CD1c-positive myeloid dendritic cell (primary cell): ENCODE results near the gene SLC5A4.

Source experiments
- DNase-seq: peaks from one replicate; pipeline ENCODE4 v3.0.0-alpha.2; 2016; ENCODE audit errors: extremely low spot score

SLC5A4 gene

DNA sequence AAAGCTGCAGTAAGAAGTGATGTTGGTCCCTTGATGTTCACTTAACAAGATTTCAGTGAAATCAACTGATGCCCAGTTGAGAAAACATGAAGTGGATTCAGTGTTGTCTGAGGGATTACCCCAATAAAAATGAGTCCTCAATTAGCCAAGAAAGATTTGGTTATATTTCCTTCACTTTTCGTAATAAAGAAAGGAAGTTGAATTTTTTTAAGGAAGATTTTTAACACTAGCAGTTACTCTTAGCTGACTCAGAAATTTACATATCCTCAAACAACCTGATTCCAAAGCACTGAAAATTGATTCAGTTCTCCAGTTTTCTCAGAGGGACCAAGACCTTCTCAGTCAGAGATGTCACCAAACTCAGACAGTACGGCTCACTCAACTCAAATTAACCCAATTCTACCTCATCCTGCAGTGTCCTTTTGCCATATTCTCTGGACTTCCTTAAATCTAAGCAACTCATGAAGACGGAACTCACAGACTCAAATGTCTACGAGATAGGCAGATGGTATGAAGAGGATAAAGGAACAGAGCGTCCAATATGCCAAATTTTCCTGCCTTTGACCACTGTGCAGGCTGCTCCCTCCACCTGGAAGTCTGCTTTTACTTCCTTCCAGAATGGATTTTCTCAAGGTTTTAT lies 22.8 kb downstream of the SLC5A4 start:
- DNase-seq: peak; percentile 24

DNA sequence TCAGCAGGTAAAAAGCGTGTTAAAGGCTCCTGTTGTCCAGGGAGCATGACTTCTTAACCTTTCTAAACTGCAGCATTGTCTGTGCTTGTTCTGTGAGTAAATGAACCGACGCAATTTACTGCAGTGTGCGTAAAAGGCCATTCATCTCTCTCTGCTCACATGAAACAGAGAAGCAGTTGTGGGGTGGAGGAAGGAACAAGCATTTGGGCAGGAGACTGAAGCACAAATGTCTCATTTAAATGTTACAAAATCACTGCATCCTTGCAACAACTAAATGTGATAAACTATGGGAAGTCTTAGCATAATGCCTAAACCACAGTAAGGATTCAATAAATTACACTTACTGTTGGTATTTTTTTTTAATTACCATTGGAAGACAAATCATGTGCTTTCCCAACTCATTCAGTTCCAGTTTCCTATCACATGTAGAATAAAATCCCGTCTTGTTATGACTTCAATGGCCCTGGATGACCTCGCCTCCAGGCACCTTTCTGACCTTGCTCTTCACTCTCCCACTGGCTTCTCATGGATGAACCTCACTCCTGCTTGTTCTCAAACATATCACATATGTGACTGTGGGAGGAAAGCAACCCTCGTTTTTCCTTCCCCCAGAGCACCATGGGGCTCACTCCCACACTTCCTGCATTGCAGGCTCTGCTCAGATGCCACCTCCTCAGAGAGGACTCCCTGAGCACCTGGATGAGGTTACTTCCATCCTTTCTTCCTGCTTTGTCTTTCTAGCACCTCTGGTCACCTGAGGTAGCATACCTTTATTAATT lies 28.6 kb downstream of the SLC5A4 start:
- DNase-seq: peak; percentile 49

DNA sequence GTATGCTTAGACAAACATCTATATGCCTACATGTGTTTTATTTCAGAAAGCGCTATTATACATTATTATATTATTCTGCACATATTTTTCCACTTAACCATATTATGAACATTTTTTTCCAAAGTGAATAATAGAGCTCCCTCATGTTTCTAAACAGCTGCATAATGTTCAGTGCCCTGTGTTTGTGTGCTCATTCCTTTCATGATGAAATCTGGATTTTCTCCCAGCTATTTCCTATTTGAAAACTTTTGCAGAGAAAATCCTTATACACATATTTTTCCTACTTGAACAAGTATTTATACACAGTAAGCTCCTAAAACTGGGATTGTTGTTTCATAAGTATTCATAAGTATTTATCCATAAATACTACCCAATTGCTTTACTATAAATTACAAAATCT lies 32.2 kb downstream of the SLC5A4 start:
- DNase-seq: no peak

DNA sequence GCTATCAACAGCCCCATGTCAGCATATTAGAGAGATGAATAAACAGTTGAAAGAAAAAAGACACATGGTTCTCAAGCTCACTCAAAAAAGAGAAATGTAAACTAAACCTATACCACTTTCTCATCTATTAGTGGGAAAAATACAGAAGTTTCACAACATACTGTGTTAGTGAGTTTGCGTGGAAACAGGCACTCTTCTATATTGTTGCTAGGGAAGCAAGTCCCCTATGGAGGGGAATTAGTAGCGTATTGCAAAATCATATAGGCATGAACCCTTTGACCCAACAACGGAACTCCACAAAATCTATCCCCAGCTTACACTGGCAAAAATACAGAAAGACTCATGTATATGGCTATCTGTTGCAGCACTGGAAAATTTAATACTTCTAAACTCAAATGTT lies 36.1 kb downstream of the SLC5A4 start:
- peak; percentile 92 for DNase-seq

DNA sequence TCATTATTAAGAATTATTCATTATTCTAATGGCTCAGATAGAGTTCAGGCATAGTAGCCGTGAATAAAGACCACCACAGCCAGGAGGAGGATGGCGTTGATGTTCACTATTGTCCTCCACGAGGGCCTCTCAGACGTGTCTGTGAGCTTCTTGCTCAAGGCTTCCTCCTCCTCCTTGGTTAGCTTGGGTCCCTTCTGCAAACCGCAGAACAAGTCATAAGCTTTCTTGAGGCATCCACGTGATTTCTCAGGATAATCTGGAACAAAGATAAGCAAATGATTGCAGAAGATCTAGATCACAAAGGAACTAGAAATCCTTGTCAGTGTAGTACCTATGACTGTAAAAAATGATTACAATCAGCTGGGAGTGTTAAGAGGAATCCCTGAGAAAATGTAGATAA lies 36.7 kb downstream of the SLC5A4 start:
- DNase-seq: peak; percentile 90

DNA sequence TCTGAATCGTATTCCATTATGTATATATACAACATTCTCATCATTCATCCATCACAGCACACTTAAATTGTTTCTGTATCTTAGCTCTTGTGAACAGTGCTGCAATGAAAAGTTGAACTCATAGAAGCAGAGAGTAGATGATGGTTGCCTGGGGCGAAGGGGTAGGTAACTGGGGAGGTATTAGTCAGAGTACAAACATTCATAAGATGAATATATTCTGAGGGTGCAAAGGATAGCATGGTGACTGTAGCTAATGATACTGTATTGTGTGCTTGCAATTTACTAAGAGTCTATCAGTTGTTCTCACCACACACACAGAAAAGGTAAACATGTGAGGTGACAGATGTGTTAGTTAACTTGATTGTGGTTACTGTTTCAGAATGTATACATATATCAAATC lies 37.7 kb downstream of the SLC5A4 start:
- DNase-seq: no peak

DNA sequence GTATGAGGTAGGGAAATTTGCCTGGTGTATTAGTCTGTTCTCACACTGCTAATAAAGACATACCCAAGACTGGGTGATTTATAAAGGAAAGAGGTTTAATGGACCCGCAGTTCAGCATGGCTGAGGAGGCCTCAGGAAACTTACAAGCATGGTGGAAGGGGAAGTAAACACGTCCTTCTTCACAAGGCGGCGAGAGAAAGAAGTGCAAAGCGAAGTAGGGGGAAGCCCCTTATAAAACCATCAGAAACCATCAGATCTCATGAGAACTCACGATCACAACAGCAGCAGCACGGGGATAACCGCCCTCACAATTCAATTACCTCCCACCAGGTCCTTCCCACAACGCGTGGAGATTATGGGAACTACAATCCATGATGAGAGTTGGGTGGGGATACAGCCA lies 38.2 kb downstream of the SLC5A4 start:
- peak; percentile 19 for DNase-seq

DNA sequence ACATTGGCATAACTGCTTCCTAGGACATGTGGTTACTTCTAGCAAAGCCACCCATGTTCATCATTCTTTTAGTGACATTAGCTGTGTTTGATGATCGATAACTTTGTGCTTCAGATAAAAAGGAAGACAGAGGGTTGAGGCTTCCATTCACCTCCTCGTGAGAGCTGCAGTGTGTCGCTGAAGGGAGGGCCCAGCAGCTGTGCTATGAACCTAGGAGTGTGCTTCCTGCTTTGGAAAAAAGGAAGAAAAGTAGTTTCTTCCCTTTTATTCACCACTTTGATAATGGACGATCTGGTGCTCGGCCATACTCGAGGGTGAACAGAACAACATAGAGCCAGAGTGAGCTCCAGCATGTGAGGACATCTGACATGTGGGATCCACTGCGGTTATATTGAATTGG lies 44.1 kb downstream of the SLC5A4 start:
- DNase-seq: peak; percentile 33

DNA sequence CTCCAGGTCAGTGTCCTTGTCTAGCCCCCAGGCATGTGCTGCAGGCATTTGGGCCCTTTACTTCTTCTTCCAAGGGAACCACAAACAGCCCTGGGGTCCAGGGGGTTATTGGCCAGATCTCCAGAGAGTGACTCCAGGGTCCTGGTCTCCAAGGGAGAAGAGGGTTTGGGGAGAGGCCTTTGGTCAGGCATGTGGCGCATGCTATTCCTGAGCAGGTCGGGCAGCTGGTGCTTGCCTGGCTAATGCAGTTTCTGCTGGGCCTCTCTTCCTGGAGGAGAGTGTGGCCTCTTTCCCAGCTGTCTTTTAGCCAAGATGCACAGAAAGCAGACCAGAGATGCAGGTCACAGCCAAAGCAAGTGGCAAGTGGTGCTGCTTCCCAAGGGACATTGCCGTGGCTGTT lies 46.5 kb downstream of the SLC5A4 start:
- DNase-seq: no peak

DNA sequence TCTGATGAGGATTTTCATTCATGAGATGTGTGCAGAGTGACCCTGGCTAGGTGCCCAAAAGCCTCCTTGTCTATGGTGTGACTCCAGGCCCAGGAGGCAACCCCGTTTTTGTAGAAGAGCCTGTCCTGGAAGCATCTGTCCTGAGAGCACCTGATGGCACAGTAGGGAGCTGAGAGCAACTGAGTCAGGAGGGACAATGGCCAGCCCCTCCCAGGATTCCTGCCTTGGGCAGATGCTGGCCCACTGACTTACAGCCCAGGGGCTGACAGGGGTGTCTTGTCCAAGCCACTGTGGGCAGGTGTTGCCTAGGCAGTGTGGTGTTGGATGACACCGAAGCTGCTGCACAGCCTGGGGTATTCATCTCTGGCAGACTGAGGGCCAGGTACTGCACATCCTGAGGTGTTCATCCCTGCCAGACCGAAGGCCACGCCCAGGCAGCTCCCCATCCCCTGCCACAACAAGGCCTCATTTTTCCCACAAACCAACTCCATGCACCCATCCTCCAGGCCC lies 47.1 kb downstream of the SLC5A4 start:
- no peak for DNase-seq

DNA sequence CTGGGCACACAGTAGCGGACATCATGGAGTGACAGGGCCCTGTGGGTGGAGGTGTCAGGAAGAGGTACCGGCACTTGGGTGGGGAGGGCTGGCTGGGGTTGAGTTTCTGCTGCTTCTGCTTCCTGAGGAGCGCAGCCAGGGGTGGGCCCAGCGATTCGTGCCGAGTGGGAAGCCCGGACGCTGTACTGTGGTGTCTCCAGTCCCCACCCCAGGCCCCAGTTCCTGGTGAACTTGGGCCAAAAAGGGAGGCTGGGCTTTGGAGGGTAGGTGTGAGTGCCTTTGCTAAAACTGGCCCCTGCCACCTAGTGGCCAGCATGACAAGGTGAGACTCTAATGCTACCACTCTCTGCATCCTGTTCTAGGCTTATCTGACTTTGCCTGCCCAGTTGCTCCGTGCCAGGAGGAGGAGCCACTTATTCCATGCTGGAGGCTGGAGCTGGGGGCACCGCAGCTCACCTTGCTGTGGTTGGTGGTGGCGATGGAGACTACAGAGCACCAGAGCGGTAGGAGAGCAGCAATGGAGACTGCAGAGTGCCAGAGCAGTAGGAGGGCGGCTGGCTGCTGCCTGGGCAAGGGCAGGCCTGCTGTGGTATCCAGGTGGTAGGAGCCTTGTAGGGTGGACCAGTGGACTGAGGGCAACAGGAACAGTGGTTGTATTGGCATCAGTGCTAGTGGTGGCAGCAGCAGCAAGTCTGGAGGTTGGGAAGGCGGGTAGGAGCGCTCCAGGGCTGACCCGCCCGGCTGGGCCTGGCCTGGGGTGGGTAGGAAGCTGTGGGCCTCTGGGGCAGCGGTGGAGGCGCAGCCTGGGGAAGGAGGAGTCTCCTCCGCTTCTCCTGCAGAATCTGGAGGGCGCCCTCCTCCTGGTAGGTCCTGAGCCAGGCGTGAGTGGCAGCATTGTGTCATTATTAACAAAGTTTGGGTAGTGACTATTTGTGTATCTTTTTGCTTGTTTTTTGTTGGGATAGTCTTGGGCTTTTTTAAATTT lies 48.1 kb downstream of the SLC5A4 start:
- peak; percentile 66 for DNase-seq

DNA sequence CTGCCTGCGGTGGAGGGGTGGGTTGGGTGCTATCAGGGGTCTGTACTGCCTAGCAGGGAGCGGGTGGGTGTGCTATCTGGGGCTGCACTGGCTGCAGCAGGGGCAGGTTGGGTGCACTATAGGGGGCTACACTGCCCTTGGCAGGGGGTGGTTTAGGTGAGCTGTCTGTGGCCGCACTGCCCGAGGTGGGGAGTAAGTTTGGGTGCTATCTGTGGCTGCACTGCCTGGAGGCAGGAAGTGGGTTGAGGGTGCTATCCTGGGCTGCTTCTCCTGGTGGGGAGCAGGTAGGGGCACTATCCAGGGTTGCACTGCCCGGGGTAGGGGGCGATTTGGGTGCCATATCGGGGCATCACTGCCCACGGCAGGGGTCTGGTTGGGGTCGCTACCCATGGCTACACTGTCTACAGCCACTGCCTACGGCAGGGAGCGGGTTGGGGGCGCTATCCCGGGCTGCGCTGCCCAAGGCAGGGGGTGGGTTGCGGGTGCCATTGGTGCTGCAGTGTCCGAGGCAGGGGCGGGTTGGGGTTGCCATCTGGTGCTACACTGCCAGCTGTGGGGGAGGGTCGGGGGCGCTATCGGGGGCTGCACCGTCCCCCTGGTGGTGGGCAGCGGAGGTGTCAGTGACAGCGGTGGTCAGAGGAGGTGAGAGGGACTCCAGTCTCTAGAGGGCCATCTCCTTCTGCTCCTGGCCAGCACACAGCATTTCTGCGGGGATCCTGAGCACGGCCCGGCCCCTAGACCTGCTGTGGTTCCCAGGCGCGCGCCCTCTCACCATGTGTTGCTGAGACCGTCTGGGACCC lies 49.0 kb downstream of the SLC5A4 start:
- DNase-seq: no peak

DNA sequence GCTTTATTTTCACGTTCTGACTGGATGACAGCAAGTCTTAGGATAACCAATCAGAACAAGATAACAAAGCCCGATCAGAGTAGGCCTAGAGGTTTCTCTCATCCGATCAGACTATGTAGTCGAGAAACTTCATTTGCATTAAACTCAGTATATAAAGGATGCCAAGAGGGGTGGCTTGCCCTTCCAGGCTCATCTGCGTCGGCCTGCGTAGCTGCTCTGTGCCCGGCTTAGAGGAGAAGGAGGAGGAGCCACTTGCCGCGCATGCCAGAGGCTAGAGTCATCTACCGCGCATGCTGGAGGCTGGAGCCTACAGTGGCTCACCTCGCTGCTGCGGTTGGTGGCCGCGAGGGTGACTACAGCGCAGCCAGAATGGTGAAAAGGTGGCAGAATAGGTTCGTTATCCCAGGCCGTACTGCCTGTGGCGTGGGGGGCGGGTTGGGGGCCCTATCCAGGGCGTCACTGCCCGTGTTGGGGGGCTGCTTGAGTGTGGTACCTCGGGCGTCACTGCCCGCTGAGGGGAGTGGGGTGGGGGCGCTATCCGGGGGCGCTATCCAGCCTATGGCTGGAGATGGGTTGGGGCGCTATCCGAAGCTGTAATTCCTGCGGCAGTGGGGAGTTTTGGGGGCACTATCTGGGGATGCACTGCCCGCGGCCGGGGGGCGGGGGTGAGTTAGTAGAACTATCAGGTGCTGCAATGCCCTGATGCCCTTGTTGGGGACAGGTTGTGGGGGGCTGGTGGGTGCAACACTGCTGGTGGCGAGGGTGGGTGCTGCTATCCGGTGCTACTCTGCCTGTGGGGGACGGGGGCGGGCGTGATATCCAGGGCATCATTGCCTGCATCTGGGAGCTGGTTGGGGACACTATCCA lies 50.1 kb downstream of the SLC5A4 start, which contains the start of gene RFPL2:
Gene RFPL2 (minus strand): TSS at position 218 of the 867 bp plus-strand sequence. CDS start 2,622 bp downstream, outside the sequence.
- peak; percentile 19 for DNase-seq

DNA sequence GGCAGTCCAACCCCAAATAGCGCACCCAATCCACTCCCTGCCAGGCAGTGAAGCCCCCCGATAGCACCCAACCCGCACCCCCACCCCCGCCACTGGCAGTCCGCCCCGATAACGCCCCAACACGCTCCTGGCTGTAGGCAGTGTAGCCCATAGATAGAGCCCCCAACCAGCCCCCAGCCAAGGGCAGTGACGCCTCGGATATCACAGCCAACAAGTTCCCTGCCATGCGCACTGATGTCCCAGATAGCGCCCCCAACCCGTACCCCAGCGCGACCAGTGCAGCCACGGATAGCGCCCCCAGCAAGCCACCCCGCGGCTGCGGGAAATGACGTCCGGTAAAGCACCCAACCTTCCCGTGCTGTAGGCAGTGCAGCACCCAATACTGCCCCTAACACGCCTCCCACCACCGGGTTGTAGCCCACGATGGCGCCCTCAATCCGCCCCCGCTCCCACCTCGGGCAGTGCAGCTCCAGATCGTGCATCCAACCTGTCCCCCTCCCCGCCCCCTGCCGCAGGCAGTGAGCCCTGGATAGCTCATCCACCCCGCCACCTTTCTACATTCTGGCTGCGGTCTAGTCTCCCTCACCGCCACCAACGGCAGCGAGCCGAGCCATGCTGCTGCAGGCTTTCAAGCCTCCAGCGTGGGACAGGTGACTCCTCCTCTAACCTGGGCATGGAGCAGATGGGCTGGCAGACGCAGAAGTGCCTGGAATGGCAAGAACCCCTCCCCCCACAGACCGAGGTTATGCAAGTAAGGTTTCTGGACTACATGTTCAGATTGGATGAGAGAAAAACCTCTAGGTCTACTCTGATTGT lies 50.9 kb downstream of the SLC5A4 start:
- no peak for DNase-seq

DNA sequence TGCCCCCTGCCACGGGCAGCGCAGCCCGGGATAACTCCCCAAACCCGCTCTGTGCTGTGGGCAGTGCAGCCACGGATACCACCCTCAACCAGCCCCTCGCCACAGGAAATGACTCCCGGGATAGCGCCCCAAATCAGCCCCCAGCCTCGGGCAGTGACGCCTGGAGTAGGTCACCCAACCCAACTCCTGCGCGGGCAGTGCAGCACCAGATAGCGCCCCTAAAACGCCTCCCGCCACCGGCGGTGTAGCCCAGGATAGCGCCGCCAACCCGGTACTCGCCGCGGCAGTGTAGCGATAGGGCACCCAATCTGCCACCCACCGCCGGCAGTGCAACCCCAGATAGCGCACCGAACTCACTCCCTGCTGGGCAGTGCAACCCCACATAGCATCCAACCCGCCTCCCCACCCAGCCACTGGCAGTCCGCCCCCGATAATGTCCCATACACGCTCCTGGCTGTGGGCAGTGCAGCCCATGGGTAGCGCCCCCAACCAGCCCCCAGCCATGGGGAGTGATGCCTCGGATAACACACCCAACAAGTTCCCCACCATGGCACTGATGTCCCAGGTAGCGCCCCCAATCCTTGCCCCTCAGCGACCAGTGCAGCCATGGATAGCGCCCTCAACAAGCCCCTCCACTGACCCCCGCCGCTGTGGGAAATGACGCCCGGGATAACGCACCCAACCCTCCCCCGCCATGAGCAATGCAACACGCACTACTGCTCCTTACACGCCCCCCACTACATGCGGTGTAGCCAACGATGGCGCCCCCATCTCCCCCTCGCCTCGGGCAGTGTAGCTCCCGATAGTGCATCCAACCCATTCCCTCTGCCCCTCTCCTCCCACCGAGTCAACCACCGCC lies 51.7 kb downstream of the SLC5A4 start:
- no peak for DNase-seq

DNA sequence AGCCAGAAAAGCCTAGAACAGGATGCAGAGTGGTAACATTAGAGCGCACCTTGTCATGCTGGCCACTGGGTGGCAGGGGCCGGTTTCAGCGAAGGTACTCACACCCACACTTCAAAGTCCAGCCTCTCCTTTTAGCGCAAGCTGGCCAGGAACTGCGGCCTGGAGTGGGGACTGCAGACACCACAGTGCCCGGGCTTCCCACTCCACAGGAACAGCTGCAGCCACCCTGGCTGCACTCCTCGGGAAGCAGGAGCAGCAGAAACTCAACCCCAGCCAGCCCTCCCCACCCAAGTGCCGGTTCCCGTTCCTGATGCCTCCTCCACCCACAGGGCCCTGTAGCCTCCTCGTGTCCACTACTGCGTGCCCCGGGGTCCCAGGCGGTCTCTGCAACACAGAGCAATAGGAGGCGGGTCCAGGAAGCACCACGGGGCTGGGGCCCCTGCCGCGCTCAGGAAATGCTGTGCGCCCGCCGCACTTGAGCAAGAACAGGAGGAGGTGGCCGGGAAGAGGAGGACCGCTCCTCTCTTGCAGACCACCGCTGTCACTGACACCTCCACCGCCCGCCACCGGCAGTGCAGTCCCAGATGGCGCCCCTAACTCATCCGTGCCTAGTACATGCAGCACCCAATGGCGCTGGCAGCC lies 52.5 kb downstream of the SLC5A4 start:
- peak; percentile 70 for DNase-seq

DNA sequence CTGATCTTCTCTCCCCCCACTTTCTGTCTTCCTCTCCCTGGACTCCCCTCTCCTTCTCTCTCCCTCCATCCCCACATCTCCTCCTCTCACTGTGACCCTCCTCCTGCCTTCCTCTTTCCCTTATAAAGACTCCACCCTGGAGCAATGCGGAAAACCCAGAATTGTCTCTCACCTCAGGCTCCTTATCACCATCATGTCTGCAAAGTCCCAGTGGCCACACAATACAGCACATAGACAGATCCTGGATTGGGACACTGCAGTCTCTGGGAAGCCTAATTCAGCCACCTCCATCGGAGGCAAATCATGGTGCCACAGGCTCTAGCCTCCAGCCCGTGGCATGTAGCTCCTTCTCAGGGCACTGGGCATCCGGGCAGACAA lies 53.0 kb downstream of the SLC5A4 start:
- no peak for DNase-seq

DNA sequence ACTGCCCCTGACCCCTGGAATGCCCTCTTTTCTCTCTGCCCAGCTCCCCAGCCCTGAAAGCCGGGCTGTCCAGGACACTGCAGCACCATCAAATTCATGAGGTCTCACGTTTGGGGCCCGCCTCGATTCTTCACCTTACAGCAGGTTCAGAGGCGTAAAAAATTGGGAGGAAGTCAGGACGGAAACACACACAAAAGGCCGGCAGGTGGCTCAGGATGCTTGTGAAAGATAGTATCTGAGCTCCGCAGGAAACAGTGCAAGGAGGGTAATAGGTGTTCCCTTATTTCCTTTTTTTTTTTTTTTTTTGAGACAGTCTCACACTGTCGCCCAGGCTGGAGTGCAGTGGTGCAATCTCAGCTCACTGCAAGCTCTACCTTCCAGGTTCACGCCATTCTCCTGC lies 54.4 kb downstream of the SLC5A4 start:
- no peak for DNase-seq
